Gastrocnemius medialis (tissue), 4 donors: ENCODE results near the gene LRCH4.

Source experiments
- CTCF ChIP-seq, 5 experiments: fragments of 450-650 bp in 3 of 5; fragments of 200-600 bp in 2 of 5; sonication (generic) in 2 of 5; IDR thresholded peaks in 4 of 5; conservative IDR thresholded peaks in 1 of 5; 1 replicate in 4 of 5; 2 replicates in 1 of 5; pipeline ENCODE4 v1.5.1; 2016 to 2019; ENCODE audit warnings: antibody characterized with exemption in 5 of 5, mild to moderate bottlenecking in 3 of 5, moderate library complexity in 3 of 5
- POLR2A ChIP-seq, 2 donors: fragments of 450-650 bp; IDR thresholded peaks; one replicate each; pipeline ENCODE4 v1.6.1; 2017; ENCODE audit warnings: antibody characterized with exemption in 2 of 2, mild to moderate bottlenecking in 2 of 2, moderate library complexity in 2 of 2

GRCh38 chr7:100585511-100586265 is at the start of gene LRCH4:
- peak in 2 of 5 experiments; percentile 2 to 37 for TF ChIP-seq CTCF (IDR thresholded peaks at IDR 0.05 in 4 of 5, conservative IDR thresholded peaks at IDR 0.05 in 1 of 5)
- peak; percentile 100 for TF ChIP-seq POLR2A (IDR thresholded peaks at IDR 0.05)
